Glutamatergic neuron (in vitro differentiated cells): ENCODE measurements around the gene SRPRB. TPM values are rescaled to one million over a fixed set of nuclear protein-coding genes. Genes with fewer than 3 reads are reported as not detected.

Experiments used
- DNase-seq: peaks from one replicate; pipeline ENCODE4 v3.0.0; 2022
- H3K27ac Mint-ChIP-seq: one replicate; pipeline ENCODE4 v1.8.0; 2020; ENCODE audit warnings: mild to moderate bottlenecking, mixed read lengths, inconsistent platforms; ENCODE audit not compliant: unreplicated experiment
- H3K27me3 Mint-ChIP-seq: one replicate; pipeline ENCODE4 v1.8.0; 2020; ENCODE audit warnings: mild to moderate bottlenecking, moderate library complexity, mixed read lengths, inconsistent platforms; ENCODE audit not compliant: unreplicated experiment
- H3K36me3 Mint-ChIP-seq: one replicate; pipeline ENCODE4 v1.8.0; 2020; ENCODE audit warnings: mild to moderate bottlenecking, mixed read lengths, inconsistent platforms; ENCODE audit not compliant: unreplicated experiment
- H3K4me1 Mint-ChIP-seq: one replicate; pipeline ENCODE4 v1.8.0; 2020; ENCODE audit warnings: mild to moderate bottlenecking, low read depth, mixed read lengths, inconsistent platforms; ENCODE audit not compliant: unreplicated experiment
- H3K4me3 Mint-ChIP-seq: one replicate; pipeline ENCODE4 v1.8.0; 2020; ENCODE audit warnings: mild to moderate bottlenecking, mixed read lengths, inconsistent platforms; ENCODE audit not compliant: unreplicated experiment
- H3K9me3 Mint-ChIP-seq: one replicate; pipeline ENCODE4 v1.8.0; 2020; ENCODE audit warnings: mild to moderate bottlenecking, moderate library complexity, mixed read lengths, inconsistent platforms; ENCODE audit not compliant: unreplicated experiment
- CTCF ChIP-seq: fragments of 200-600 bp; sonication (generic); IDR thresholded peaks from one replicate; pipeline ENCODE4 v1.5.0; 2021; ENCODE audit not compliant: partially characterized antibody, unreplicated experiment
- long read RNA-seq: library from polyadenylated mRNA; unstranded; transcript quantifications from one replicate; pipeline ENCODE4 v2.0.0, GENCODE V29; 2020; ENCODE audit not compliant: unreplicated experiment
- total RNA-seq: library from RNA; stranded (reverse); fragmentation: NEBNext Ultra II Directional; extraction: Animal tissue kit (Norgen Biotek cat#: 25700); gene quantifications from one replicate; pipeline ENCODE4 v1.2.1, GENCODE V29; 2021; ENCODE audit not compliant: unreplicated experiment

The SRPRB gene
- total RNA-seq = 47.2 TPM
- long read RNA-seq, partial matches to known transcripts = 54 of 62 reads
- long read RNA-seq, other reads (novel, unspliced or antisense) = 8 of 62 reads

- peak; percentile 97 for DNase-seq
- no peak for TF ChIP-seq CTCF
- H3K36me3 Mint-ChIP-seq = peaks cover 7% of the 10 kb centered on the region
- peak within 1 kb of the TSS; percentile 97 for H3K27ac Mint-ChIP-seq
- peaks cover 7% of the 10 kb centered on the region for H3K4me1 Mint-ChIP-seq
- H3K4me3 Mint-ChIP-seq = peak within 1 kb of the TSS; percentile 96
- H3K9me3 Mint-ChIP-seq = peaks cover 9% of the 10 kb centered on the region
- peaks cover 2% of the 10 kb centered on the region for H3K27me3 Mint-ChIP-seq
Observed at GRCh38 chr3:133805702-133806475, at the start of gene SRPRB. Gene SRPRB (plus strand): TSS chr3:133805815. CDS start chr3:133805849, 34 bp downstream.

GRCh38 chr3:133756716-133757694 is 48.6 kb upstream of the SRPRB start:
- H3K27me3 Mint-ChIP-seq = peaks cover 2% of the 10 kb centered on the region
- H3K4me3 Mint-ChIP-seq = no peak overlapping the region
- no peak overlapping the region for H3K27ac Mint-ChIP-seq
- no peaks in the 10 kb centered on the region for H3K4me1 Mint-ChIP-seq
- H3K36me3 Mint-ChIP-seq = no peaks in the 10 kb centered on the region
- DNase-seq = no peak
- TF ChIP-seq CTCF = no peak
- no peaks in the 10 kb centered on the region for H3K9me3 Mint-ChIP-seq

- Mint-ChIP-seq H3K4me3 (no peak overlapping the region), H3K4me1 (no peaks in the 10 kb centered on the region), H3K9me3 (no peaks in the 10 kb centered on the region), H3K27ac (no peak overlapping the region), H3K27me3 (peaks cover 2% of the 10 kb centered on the region), H3K36me3 (no peaks in the 10 kb centered on the region)
- no peak for DNase-seq
- no peak for TF ChIP-seq CTCF
Observed at GRCh38 chr3:133757701-133758567, 47.7 kb upstream of the SRPRB start.

GRCh38 chr3:133758568-133758928 is 47.1 kb upstream of the SRPRB start:
- no peak overlapping the region for H3K4me3 Mint-ChIP-seq
- no peak for TF ChIP-seq CTCF
- no peak for DNase-seq
- H3K27ac Mint-ChIP-seq = no peak overlapping the region
- no peaks in the 10 kb centered on the region for H3K9me3 Mint-ChIP-seq
- H3K36me3 Mint-ChIP-seq = no peaks in the 10 kb centered on the region
- H3K27me3 Mint-ChIP-seq = peaks cover 2% of the 10 kb centered on the region
- no peaks in the 10 kb centered on the region for H3K4me1 Mint-ChIP-seq
